Stomach (tissue), 9 donors: ENCODE measurements around the gene EGFL8. TPM values are rescaled to one million over a fixed set of nuclear protein-coding genes. Genes with fewer than 3 reads are reported as not detected.
"Not testable (repeated sequence)": the region's sequence is repeated elsewhere in the genome, so short reads cannot be mapped to it uniquely, and the experiment has no call there.

ENCODE experiments used
- DNase-seq, 2 donors: peaks; one replicate each; pipeline versions ENCODE4 v3.0.0 to v3.0.0-alpha.2; 2013 to 2019
- H3K27ac ChIP-seq, 5 donors: fragments of 200-600 bp in 4 of 5; sonication (generic) in 4 of 5; one replicate each; pipeline ENCODE4 v1.5.1; 2013 to 2019; ENCODE audit warnings: mild to moderate bottlenecking in 1 of 5, moderate library complexity in 1 of 5
- H3K27me3 ChIP-seq, 3 donors: fragments of 200-600 bp; sonication (generic); one replicate each; pipeline ENCODE4 v1.5.1; 2017 to 2019; ENCODE audit warnings: mixed run types in 1 of 3
- H3K36me3 ChIP-seq, 4 donors: fragments of 200-600 bp; sonication (generic); 1 replicate in 3 of 4; 2 replicates in 1 of 4; pipeline ENCODE4 v1.5.1; 2016 to 2019
- H3K4me1 ChIP-seq, 4 donors: fragments of 200-600 bp; sonication (generic); one replicate each; pipeline ENCODE4 v1.5.1; 2016 to 2019
- H3K4me3 ChIP-seq, 4 donors: fragments of 200-600 bp; sonication (generic) in 3 of 4; one replicate each; pipeline ENCODE4 v1.5.1; 2016 to 2019; ENCODE audit warnings: mild to moderate bottlenecking in 1 of 4
- H3K9me3 ChIP-seq, 4 donors: fragments of 200-600 bp; sonication (generic); one replicate each; pipeline ENCODE4 v1.5.1; 2016 to 2019
- CTCF ChIP-seq, 7 experiments: fragments of 450-650 bp in 4 of 7; fragments of 200-600 bp in 3 of 7; sonication (generic) in 3 of 7; IDR thresholded peaks; one replicate each; pipeline ENCODE4 v1.5.1; 2016 to 2019; ENCODE audit warnings: antibody characterized with exemption in 7 of 7, control low read depth in 2 of 7, mild to moderate bottlenecking in 1 of 7
- EP300 ChIP-seq: sonication (generic); formaldehyde crosslinking; IDR thresholded peaks from one replicate; pipeline ENCODE4 v1.6.1; 2017; ENCODE audit warnings: antibody characterized with exemption
- POLR2A ChIP-seq, 4 donors: fragments of 450-650 bp; IDR thresholded peaks; one replicate each; pipeline ENCODE4 v1.6.1; 2016; ENCODE audit warnings: antibody characterized with exemption in 4 of 4, control low read depth in 2 of 4, mild to moderate bottlenecking in 1 of 4, moderate library complexity in 1 of 4
- POLR2AphosphoS5 ChIP-seq, 3 donors: sonication (generic); formaldehyde crosslinking; IDR thresholded peaks; one replicate each; pipeline ENCODE4 v1.6.1; 2016; ENCODE audit warnings: antibody characterized with exemption in 3 of 3
- WGBS, 5 donors: extraction: QIAGEN DNeasy Blood & Tissue Kit in 3 of 5; methylation state at CpG; one replicate each; pipeline versions ENCODE4 v1.1.5 to v1.1.7; 2013 to 2018; 5-methylcytosine and 5-hydroxymethylcytosine counted together
- intact Hi-C: fragments of 100-400 bp; cut with DNase I; formaldehyde crosslinking; loops from one replicate; pipeline ENCODE4 v1.15.1; 2023; ENCODE audit warnings: low total_unique reads
- polyA plus RNA-seq, 3 donors: library from polyadenylated mRNA; stranded (reverse); fragments of 200-250 nt; gene quantifications; one replicate each; pipeline ENCODE4 v1.2.3, GENCODE V29; 2013
- total RNA-seq, 5 donors: library from RNA; depleted of rRNA; stranded (reverse); fragments of >200 nt; gene quantifications; one replicate each; pipeline versions ENCODE4 v1.1.0 to v1.2.3, GENCODE V29; 2014 to 2016
- donor health status: healthy with polysubstance abuse.
- donor health status: Bipolar disorder and iron deficiency.
- donor health status: healthy.

Gene EGFL8
- total and polyA plus RNA-seq, 8 donors = 0.87 to 224 (median 15.6) TPM

GRCh38 chr6:32190911-32191677 is 26.7 kb downstream of the EGFL8 start:
- WGBS, 5 donors = 60 to 81% (median 78%) methylated on average over 8 of the region's 8 CpGs
- no peaks in the 10 kb centered on the region for H3K27me3 ChIP-seq
- H3K27ac ChIP-seq = peak overlapping the region; percentile 94 to 100 (median 97)
- TF ChIP-seq EP300 = no peak
- no peak for TF ChIP-seq CTCF (IDR thresholded peaks at IDR 0.05)
- TF ChIP-seq POLR2AphosphoS5 (IDR thresholded peaks at IDR 0.05) = no peak
- no peak for TF ChIP-seq POLR2A (IDR thresholded peaks at IDR 0.05)
- no peaks in the 10 kb centered on the region for H3K9me3 ChIP-seq
- intact Hi-C loops = no loop called here
- H3K4me1 ChIP-seq = peaks cover 44 to 86% (median 73%) of the 10 kb centered on the region in 4 donors
- H3K4me3 ChIP-seq = peak overlapping the region; percentile 69 to 90 (median 81)
- peak in 1 of 2 donors; percentile 40 for DNase-seq
- peaks cover 18 to 23% (median 21%) of the 10 kb centered on the region in 4 donors for H3K36me3 ChIP-seq

- peak overlapping the region; percentile 76 to 100 (median 96) for H3K27ac ChIP-seq
- no peaks in the 10 kb centered on the region for H3K27me3 ChIP-seq
- peak in 1 of 2 donors; percentile 22 for DNase-seq
- peak overlapping the region; percentile 31 to 76 (median 57) for H3K4me3 ChIP-seq
- peaks cover 12 to 14% (median 13%) of the 10 kb centered on the region in 4 donors for H3K36me3 ChIP-seq
- H3K9me3 ChIP-seq = no peaks in the 10 kb centered on the region
- 55 to 69% (median 65%) methylated on average over 15 of the region's 15 CpGs for WGBS, 5 donors
- peaks cover 44 to 83% (median 70%) of the 10 kb centered on the region in 4 donors for H3K4me1 ChIP-seq
- TF ChIP-seq POLR2AphosphoS5 (IDR thresholded peaks at IDR 0.05) = no peak
- TF ChIP-seq POLR2A (IDR thresholded peaks at IDR 0.05) = no peak
- TF ChIP-seq EP300 = no peak
- no peak for TF ChIP-seq CTCF (IDR thresholded peaks at IDR 0.05)
- intact Hi-C loops = no loop called here
These were observed 27.6 kb downstream of the EGFL8 start for GRCh38 chr6:32191696-32192607.

GRCh38 chr6:32192608-32193039 is 28.2 kb downstream of the EGFL8 start, which contains the start of gene GPSM3:
Gene GPSM3 (minus strand): TSS chr6:32192643. CDS start chr6:32192513, 130 bp downstream.
- Histone ChIP-seq H3K27ac (peak within 1 kb of the TSS; percentile 76 to 100 (median 96)), H3K9me3 (no peaks in the 10 kb centered on the region), H3K4me1 (peaks cover 45 to 83% (median 69%) of the 10 kb centered on the region in 4 donors), H3K27me3 (no peaks in the 10 kb centered on the region), H3K36me3 (peaks cover 6 to 8% (median 6%) of the 10 kb centered on the region in 4 donors), H3K4me3 (peak within 1 kb of the TSS; percentile 31 to 76 (median 57))
- 11 to 19% (median 16%) methylated on average over 5 of the region's 5 CpGs for WGBS, 5 donors
- intact Hi-C loops = no loop called here
- peak; percentile 54 to 85 for DNase-seq
- TF ChIP-seq POLR2AphosphoS5 (IDR thresholded peaks at IDR 0.05) = peak in 1 of 3 donors; percentile 37
- no peak for TF ChIP-seq CTCF (IDR thresholded peaks at IDR 0.05)

GRCh38 chr6:32193096-32193495 is 28.7 kb downstream of the EGFL8 start:
- H3K4me3 ChIP-seq = peak overlapping the region in 3 of 4 donors; percentile 45 to 76 (median 69)
- H3K9me3 ChIP-seq, DNase-seq, H3K36me3 ChIP-seq, intact Hi-C loops, H3K27me3 ChIP-seq: not testable (repeated sequence)
- peaks cover 42 to 81% (median 65%) of the 10 kb centered on the region in 4 donors for H3K4me1 ChIP-seq
- 64 to 80% (median 77%) methylated on average over 13 of the region's 13 CpGs for WGBS, 5 donors
- peak overlapping the region; percentile 71 to 100 (median 96) for H3K27ac ChIP-seq
